ENCODE data around the gene LHPP.

LHPP gene

GRCh38 chr10:124614003-124614659 is 152.5 kb downstream of the LHPP start:
- Histone ChIP-seq H3K9ac (ENCODE audit: low read length) (no peak overlapping the region; the same call in 1 of the 2 replicates), H3K4me3 (ENCODE audit: low read depth, low read length, poor library complexity, severe bottlenecking) (no peak overlapping the region), H3K36me3 (ENCODE audit: insufficient read depth, low read length) (peaks cover 15% of the 10 kb centered on the region; the same call in 1 of the 2 replicates), H3F3A (ENCODE audit: insufficient read depth, low read length) (no peaks in the 10 kb centered on the region), H3K9me2 (ENCODE audit: low read depth, low read length) (no peaks in the 10 kb centered on the region), H2AFZ (ENCODE audit: low read length) (no peak overlapping the region), H3K27ac (ENCODE audit: low read depth, low read length, poor library complexity, severe bottlenecking) (peak overlapping the region; percentile 93), H3K4me2 (ENCODE audit: low read length) (no peak overlapping the region), H3K27me3 (ENCODE audit: insufficient read depth, low read length) (no peaks in the 10 kb centered on the region), H3K9me3 (ENCODE audit: low read length) (no peaks in the 10 kb centered on the region), H4K20me1 (ENCODE audit: insufficient read depth, low read length) (no peaks in the 10 kb centered on the region), H3K4me1 (ENCODE audit: insufficient read depth, low read length, severe bottlenecking) (peaks cover 55% of the 10 kb centered on the region), H3K79me2 (ENCODE audit: insufficient read depth, low read length) (no peaks in the 10 kb centered on the region)
- TF ChIP-seq CTCF (IDR thresholded peaks at IDR 0.05; ENCODE audit: low read length), result no peak
- TF ChIP-seq EZH2 (IDR thresholded peaks at IDR 0.05; ENCODE audit: borderline replicate concordance, low read length), result no peak

- no peak overlapping the region for H3K27ac ChIP-seq (ENCODE audit: low read depth, low read length, poor library complexity, severe bottlenecking)
- no peaks in the 10 kb centered on the region for H3K9me3 ChIP-seq (ENCODE audit: low read length)
- H3K4me1 ChIP-seq (ENCODE audit: insufficient read depth, low read length, severe bottlenecking), result peaks cover 66% of the 10 kb centered on the region
- TF ChIP-seq EZH2 (IDR thresholded peaks at IDR 0.05; ENCODE audit: borderline replicate concordance, low read length) (no peak), CTCF (IDR thresholded peaks at IDR 0.05; ENCODE audit: low read length) (no peak)
- no peak overlapping the region for H3K4me3 ChIP-seq (ENCODE audit: low read depth, low read length, poor library complexity, severe bottlenecking)
- H3F3A ChIP-seq (ENCODE audit: insufficient read depth, low read length), result no peaks in the 10 kb centered on the region
- H4K20me1 ChIP-seq (ENCODE audit: insufficient read depth, low read length), result no peaks in the 10 kb centered on the region
- H3K4me2 ChIP-seq (ENCODE audit: low read length), result no peak overlapping the region
- H3K27me3 ChIP-seq (ENCODE audit: insufficient read depth, low read length), result no peaks in the 10 kb centered on the region
- no peak overlapping the region for H2AFZ ChIP-seq (ENCODE audit: low read length)
- H3K9ac ChIP-seq (ENCODE audit: low read length), result no peak overlapping the region
- H3K36me3 ChIP-seq (ENCODE audit: insufficient read depth, low read length), result peaks cover 15% of the 10 kb centered on the region; the same call in 1 of the 2 replicates
- no peaks in the 10 kb centered on the region for H3K9me2 ChIP-seq (ENCODE audit: low read depth, low read length)
- H3K79me2 ChIP-seq (ENCODE audit: insufficient read depth, low read length), result no peaks in the 10 kb centered on the region
Measured at GRCh38 chr10:124615259-124615658, 153.6 kb downstream of the LHPP start.

- Histone ChIP-seq H3K4me1 (ENCODE audit: insufficient read depth, low read length, severe bottlenecking) (peaks cover 71% of the 10 kb centered on the region), H3K9ac (ENCODE audit: low read length) (peak overlapping the region; percentile 56; the same call in 1 of the 2 replicates), H3K27me3 (ENCODE audit: insufficient read depth, low read length) (no peaks in the 10 kb centered on the region), H3K4me3 (ENCODE audit: low read depth, low read length, poor library complexity, severe bottlenecking) (no peak overlapping the region), H3K27ac (ENCODE audit: low read depth, low read length, poor library complexity, severe bottlenecking) (peak overlapping the region; percentile 93), H3K9me2 (ENCODE audit: low read depth, low read length) (no peaks in the 10 kb centered on the region), H3F3A (ENCODE audit: insufficient read depth, low read length) (no peaks in the 10 kb centered on the region), H3K36me3 (ENCODE audit: insufficient read depth, low read length) (peaks cover 15% of the 10 kb centered on the region; the same call in 1 of the 2 replicates), H3K4me2 (ENCODE audit: low read length) (no peak overlapping the region; the same call in 1 of the 2 replicates), H4K20me1 (ENCODE audit: insufficient read depth, low read length) (no peaks in the 10 kb centered on the region), H3K9me3 (ENCODE audit: low read length) (no peaks in the 10 kb centered on the region), H2AFZ (ENCODE audit: low read length) (no peak overlapping the region), H3K79me2 (ENCODE audit: insufficient read depth, low read length) (no peaks in the 10 kb centered on the region)
- no peak for TF ChIP-seq CTCF (IDR thresholded peaks at IDR 0.05; ENCODE audit: low read length)
- TF ChIP-seq EZH2 (IDR thresholded peaks at IDR 0.05; ENCODE audit: borderline replicate concordance, low read length), result no peak
Measured at GRCh38 chr10:124616040-124616835, 154.6 kb downstream of the LHPP start.
